NCI-H2227 treated with DMSO at 0.1 percent for 48 hours (cell line): ENCODE measurements around the gene FOXD4L1.
"Not testable (repeated sequence)": the region's sequence is repeated elsewhere in the genome, so short reads cannot be mapped to it uniquely, and the experiment has no call there.

ENCODE experiments used
- DNase-seq: peaks from one replicate; lab custom pipeline; 2025; lab: John Stamatoyannopoulos, UW

The FOXD4L1 gene

DNA sequence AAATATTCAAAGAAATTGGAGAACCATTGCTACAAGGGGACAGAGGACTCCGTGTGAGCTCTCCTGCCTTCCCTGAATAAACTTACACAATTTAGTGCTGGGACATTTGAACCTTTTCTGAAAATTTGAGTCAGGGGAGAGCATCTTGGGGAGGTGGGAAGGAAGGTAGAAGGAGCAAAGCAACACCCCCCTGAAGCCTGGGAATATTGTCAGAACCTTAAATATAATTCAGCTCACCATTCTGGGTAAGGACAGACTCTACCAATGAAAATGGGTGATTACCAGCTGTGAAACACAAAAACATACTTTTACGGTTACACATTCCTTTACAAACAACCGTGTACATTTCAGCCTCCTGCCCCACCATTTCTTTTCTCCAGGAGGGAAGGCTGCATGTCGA lies at the start of gene FOXD4L1:
TSS of gene FOXD4L1 (plus strand) at position 301 of the 400 bp plus-strand sequence. CDS start 592 bp downstream, outside the sequence.
- DNase-seq: not testable (repeated sequence)

DNA sequence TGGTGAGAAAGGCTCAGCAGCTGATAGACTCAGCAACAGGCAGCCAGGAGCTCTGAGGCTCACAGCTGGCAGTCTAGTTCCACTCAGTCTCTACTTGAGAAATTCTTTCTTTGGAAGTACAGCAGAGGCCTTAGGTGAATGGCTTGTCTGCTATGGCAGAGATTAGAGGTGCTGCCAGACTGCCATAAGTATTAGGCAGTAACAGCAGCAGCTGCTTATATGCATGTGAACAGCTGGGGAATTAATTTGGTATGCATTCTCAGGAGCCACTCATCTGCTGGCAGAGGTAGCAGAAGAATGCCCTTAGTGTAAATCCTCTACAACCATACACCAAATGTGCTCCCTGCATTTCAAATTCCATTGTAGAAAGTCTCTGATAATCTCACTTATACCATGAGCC lies 32.7 kb upstream of the FOXD4L1 start:
- DNase-seq: not testable (repeated sequence)

DNA sequence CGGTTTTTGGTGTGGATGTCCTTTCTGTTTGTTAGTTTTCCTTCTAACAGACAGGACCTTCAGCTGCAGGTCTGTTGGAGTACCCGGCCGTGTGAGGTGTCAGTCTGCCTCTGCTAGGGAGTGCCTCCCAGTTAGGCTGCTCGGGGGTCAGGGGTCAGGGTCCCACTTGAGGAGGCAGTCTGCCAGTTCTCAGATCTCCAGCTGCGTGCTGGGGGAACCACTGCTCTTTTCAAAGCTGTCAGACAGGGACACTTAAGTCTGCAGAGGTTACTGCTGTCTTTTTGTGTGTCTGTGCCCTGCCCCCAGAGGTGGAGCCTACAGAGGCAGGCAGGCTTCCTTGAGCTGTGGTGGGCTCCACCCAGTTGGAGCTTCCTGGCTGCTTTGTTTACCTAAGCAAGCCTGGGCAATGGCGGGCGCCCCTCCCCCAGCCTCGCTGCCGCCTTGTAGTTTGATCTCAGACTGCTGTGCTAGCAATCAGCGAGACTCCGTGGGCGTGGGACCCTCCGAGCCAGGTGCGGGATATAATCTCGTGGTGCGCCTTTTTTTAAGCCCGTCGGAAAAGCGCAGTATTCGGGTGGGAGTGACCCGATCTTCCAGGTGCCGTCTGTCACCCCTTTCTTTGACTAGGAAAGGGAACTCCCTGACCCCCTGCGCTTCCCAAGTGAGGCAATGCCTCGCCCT lies 21.6 kb upstream of the FOXD4L1 start:
- not testable (repeated sequence) for DNase-seq

DNA sequence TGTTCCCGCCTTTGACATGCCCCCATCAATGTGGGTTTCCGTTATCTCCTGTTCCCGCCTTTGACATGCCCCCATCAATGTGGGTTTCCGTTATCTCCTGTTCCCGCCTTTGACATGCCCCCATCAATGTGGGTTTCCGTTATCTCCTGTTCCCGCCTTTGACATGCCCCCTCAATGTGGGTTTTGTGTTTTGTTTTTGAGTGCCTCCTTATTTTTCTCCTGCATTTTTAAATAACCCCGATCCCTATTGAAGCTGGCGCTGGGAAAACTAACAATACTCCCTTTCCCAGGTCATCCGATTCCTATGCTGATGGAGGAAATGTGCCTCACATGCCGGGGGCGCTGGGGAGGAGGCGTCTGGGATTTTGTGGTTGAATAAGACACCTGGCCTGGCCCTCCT lies 1.9 kb upstream of the FOXD4L1 start:
- not testable (repeated sequence) for DNase-seq

DNA sequence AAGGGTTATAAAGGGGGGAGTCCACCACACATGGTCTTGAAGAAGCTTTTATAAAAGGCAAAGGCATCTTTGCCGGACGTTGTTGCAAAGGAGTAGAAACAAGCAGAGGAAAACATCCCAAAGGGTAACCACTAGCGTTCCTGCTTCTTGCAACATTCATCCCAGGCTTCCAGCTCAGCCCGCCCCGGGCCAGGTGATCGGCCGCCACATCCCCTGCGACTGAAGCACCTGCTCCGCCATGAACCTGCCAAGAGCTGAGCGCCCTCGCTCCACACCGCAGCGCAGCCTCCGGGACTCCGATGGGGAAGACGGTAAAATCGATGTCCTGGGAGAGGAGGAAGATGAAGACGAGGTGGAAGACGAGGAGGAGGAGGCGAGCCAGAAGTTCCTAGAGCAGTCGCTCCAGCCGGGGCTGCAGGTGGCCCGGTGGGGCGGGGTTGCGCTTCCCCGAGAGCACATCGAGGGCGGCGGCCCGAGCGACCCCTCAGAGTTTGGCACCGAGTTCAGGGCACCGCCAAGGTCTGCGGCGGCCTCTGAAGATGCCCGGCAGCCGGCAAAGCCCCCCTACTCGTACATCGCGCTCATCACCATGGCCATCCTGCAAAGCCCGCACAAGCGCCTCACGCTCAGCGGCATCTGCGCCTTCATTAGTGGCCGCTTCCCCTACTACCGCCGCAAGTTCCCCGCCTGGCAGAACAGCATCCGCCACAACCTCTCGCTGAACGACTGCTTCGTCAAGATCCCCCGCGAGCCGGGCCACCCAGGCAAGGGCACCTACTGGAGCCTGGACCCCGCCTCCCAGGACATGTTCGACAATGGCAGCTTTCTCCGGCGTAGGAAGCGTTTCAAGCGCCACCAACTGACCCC lies 787 bp downstream of the FOXD4L1 start:
- not testable (repeated sequence) for DNase-seq

DNA sequence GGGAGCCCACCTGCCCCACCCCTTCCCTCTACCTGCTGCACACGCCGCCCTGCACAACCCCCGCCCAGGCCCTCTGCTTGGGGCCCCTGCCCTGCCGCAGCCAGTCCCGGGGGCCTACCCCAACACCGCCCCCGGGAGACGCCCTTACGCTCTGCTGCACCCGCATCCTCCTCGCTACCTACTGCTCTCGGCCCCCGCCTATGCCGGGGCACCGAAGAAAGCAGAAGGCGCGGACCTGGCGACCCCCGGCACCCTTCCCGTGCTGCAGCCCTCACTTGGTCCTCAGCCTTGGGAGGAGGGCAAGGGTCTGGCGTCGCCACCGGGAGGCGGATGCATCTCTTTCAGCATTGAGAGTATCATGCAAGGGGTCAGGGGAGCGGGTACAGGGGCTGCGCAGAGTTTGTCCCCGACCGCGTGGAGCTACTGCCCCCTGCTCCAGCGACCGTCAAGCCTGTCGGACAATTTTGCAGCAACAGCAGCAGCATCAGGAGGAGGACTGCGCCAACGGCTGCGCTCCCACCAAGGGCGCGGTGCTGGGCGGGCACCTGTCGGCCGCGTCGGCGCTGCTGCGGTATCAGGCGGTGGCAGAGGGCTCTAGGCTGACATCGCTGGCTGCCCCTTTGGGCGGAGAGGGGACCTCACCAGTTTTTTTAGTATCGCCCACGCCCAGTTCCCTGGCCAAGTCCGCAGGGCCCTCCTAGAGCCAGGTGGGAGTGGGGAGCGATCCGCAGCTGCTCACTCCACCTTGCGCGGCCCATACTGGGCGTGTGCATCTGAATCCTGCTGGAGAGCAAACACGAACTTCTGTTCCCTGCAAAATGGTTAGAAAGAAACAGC lies 1.6 kb downstream of the FOXD4L1 start:
- DNase-seq: not testable (repeated sequence)

DNA sequence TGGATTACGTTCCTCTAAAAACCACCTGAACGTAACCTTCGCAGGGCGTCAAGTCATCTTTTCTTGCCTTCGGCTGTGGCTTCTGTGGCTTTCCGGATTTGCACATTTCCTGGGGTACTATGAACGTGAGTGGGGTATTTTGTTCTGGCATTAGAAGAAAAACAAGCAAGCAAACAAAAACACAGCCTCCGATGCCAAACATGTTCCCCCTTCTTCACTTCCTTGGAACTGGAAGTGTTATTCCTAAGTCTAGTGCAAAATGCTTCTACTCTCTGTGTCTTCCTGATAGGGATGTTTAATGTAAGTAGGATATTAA lies 2.2 kb downstream of the FOXD4L1 start:
- not testable (repeated sequence) for DNase-seq

DNA sequence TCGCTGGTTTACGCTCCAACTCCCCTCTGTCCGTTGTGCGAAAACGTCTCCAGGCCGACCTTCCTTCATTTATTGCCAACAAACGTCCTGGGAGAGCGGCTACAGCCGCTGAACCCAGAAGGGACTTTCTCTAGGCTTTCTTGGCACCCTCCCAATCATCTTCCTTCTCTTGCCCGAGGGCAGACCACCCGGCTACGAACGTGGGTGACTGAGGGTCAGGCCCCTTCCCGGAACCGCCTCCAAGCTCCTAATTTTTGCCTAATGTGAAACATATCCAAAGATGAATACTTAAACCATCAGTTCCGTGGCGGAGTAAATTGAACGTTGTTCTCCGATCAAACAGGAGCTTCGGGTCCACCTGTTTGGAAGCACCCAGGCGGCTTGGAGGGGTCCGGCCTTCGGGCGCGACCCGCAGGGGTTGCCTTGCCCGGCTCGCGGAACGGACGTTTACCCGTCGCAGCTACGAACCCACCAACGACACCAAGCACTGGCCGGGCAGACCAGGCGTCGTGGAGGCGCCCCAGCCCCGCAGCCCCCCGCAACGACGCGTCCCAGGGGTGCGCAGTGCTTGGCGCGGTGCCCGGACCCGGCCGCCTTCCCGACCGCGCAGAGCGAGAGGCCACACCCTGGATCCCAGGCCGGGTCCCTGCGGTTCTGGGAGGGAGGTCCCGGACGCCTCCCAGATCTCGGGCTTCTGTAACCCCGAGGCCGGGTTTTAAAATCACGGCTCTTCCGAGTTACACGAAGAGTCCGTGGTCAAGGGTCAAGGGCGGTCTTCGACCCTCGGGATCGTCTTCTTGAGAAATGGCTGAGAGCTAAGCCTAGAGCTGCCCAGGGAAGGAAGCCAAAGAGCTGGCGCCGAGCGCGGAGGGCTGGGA lies 4.0 kb downstream of the FOXD4L1 start:
- DNase-seq: not testable (repeated sequence)

DNA sequence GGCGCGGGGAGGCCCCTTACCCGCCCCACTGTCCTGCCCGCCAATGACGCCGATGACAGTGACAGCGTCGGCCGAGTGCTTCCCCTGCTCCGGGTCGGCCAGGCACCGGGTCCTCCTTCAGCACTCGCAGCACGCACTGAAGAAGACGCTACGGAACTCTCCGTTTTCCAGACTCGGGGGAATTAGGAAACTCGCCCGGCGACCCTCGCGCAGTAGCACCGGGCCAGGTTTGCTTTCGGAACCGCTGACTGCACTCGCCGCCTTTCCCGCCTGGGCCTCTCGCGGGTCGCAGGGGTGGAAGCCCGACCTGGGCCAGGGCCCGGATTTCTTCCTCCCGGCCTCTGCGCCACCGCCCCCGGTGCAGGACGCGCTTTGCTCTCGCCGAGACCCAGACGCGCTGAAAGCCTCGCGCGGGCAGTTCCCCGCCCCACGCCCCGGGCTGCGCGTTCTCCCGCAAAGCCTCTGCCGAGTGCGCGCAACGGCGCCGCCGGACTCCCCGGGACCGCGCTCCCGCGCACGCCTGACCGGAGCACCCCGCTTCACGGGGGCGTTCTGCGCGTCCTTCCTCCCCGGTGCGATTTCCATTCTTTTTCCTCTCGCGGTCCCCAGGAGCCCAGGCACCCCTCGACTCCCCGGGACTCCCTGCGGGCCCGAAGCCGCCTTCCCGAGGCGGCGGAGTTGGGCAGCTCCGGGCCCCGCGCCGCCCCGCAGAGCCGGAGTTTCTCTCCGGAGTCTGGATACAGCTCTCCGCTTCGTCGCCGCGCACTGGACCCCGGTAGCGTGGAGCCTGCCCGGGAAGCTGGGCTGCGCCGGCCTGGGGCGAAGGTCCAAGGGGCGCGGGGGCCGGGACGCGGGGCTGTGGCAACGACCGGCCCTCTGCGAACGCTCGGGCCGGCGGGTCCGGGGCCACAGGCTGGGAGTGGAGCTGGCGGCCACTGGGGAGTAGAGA lies 4.9 kb downstream of the FOXD4L1 start:
- not testable (repeated sequence) for DNase-seq

DNA sequence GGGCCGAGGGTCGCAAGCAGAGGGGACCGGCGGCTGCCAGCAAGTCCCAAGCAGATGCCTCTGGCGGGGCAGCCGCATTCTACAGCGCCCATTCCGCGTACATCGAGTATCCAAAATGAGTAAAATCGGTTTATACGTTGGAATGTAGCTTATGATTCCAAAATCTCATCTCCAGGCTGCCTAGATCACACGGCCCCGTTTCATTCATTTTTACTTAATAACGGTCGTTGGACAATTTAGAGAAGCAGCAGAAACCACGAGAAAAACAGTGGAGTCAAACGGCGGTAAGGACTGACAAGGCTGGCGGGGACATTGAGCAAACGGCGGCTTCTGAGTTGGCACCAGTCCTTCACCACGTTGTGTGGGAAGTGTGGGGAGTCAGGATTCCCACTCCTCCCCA lies 5.6 kb downstream of the FOXD4L1 start:
- not testable (repeated sequence) for DNase-seq

DNA sequence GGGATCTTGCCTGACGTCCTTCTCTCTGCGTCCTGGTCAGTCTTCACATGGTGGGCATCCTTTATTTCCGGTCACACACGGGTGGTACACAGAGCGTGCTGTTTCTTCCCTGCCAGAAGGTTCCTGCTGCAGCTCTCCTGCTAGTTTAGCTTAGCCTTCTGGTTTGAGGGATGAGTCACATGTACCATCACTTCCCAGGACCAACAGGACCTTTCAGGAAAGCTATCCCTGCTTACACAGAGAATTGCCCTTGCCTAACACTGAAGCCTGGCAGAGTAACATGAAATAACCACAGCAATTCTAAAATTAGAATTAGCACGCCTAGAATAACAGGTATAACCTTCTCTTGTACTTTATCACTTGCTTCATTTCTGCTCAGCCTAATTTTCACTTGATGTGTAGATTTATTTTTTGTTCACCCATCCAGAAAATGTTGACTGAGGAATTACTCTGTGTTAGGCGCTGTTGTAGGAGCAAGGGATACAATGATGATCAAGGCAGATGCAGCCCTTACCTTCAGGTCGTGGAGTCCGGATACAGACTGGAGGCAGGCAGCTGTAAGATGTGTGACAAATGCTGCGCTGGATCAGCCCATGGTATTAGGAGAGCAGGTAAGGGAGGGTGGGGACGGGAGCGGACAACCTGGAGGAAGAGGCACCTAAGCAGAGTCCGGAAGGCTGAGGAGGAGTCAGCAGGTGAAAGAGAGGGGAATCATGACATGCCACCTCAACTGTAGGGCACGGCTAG lies 9.1 kb downstream of the FOXD4L1 start:
- not testable (repeated sequence) for DNase-seq

DNA sequence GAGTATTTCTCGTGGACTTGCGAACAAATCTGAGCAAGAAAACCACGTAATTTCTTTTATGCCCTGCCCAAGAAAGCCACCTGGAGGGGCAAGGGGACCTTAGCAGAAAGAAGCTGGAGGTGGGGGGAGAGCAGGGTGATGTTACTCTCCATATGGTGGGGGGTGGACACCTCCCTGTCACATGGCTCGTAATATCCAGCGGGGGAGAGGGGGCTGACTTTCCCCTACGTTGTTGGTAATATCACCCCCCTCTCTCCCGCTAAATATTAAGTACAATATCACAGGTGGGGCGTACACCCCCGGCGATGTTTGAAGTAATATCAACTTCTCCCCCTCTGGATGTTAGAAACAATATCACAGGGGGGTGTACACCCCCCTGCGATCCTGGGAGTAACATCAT lies 9.7 kb downstream of the FOXD4L1 start:
- DNase-seq: not testable (repeated sequence)

DNA sequence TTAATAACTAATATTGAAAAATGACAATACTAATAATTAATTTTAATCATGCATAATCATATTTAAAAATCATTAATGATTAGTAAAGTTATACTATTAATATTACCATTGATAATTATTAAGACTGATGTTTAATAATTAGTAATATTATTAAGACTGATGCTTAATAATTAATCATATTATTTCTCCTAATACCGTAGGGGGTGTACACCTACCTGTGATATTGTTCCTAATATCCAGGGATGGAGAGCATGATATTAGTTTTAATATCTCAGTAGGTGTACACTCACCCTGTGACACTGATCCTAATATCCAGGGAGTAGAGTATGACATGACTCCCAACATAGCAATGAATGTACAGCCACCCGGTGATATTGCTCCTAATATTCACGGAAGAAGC lies 12.4 kb downstream of the FOXD4L1 start:
- not testable (repeated sequence) for DNase-seq

DNA sequence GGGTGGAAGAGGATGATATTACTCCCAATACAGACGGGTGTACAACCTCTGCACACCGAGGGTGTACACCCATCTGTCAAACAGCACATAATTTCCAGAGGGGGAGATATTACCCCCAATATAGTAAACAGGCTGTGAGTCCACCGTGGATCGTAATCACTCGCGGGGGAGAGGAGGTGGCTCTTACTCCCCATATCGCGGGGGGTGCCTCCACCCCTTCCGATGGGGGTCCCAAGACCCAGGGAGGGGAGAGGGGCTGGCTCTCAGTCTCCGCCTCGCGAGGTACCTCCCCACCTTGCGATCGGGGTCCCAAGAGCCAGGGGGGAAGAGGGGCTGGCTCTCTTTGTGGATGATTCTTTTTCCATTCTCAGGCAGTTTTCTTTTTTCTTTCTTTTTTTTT lies 13.4 kb downstream of the FOXD4L1 start:
- DNase-seq: not testable (repeated sequence)

DNA sequence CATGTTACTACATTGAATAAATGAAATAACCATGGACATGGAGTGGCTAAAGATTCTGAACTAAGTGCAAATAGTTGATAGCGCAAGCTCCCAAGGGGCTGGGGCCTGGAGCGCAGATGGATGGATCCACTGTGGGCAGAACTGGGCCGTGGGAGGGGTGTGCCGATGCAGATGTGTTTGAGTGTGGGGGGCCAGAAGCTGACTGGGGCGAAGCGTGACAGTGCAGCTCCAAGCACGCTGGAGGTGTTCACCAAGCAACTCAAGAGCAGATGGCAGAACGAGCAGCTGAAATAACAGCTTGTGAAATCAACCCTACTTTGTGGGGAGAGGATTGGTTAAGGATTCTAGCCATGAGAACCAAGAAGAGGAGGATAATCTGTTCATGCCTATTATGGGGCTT lies 17.0 kb downstream of the FOXD4L1 start:
- DNase-seq: not testable (repeated sequence)

DNA sequence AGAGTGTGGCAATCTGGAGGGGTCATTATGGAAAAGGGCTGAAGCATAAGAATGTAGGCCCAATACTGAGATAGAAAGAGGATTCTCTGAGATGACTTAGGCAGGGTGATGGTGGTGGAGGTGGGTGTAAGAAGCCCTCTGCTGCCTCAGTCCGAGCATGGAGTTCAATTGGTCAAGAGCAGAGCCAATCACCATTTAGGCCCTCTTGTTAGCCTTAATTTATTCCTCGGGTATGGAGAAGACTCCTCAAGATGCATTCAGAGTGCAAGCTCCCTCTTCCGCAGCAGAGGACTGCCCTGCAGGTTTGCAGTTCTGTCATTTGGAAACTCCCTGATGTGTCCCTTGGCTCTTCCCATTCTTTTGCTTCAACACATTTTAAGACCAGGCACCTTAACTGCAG lies 17.5 kb downstream of the FOXD4L1 start:
- DNase-seq: not testable (repeated sequence)

DNA sequence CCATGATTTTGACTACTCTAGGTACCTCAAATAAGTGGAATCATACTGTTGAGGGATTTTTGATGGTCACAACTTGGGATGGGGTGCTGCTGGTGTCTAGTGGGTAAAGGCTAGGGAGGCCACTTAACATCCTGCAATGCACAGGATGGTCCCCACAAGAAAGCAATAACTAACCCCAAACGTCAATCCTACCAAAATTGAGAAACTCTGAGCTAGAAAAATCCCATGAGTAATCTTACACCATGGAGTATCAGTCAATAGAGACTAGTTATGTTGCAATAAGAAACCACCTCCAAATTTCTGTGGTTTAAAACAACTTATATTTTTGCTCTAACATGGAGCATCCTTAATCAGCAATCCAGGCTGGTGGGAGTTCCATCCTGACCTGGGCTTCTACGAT lies 18.6 kb downstream of the FOXD4L1 start:
- not testable (repeated sequence) for DNase-seq

DNA sequence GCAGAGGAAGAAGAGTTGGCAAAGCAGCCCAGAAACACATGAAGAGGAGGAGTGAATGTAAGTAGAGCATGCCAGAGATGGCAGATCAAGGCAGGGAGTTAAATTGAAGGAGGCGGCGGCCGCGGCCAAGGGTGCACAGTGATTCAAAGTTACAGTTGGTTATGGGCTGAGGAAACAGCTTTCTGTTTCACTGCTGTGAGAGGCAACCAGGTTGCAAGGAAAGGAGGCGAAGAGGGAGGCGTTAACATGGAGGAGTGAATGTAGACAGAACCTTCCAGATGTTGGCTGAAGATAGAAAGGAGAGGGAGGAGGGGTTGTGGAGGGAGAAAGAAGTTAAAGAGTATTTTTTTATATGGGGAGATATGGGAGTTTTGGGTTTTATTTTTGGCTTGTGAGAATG lies 22.4 kb downstream of the FOXD4L1 start:
- DNase-seq: not testable (repeated sequence)

DNA sequence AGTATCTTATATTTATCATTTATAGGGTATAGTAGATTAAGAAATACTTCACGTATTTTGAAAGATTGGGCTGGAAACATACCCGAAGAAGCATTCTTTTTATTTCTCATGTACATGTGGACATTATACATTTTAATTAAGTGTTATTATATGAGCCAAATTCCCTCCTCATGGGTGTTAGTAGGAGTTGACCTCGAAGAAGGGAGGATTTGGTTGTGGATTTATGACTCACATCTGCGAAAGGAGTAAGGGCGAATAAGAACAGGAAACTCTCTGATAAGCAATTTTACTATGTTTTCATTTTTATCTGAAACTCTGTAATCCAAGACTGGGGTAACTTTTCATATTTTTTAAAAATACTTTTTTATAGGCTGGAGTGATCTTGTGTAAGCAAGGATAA lies 23.0 kb downstream of the FOXD4L1 start:
- not testable (repeated sequence) for DNase-seq
